Stimulated activated CD8-positive, alpha-beta memory T cell treated with anti-CD3 and anti-CD28 coated beads, Interleukin-4, amount 100 ng/mL, for 24 hours (primary cell): ENCODE measurements around the gene C11orf86.
"Not testable (repeated sequence)": the region's sequence is repeated elsewhere in the genome, so short reads cannot be mapped to it uniquely, and the experiment has no call there.

Source experiments
- DNase-seq: peaks from one replicate; pipeline ENCODE4 v3.0.0-alpha.2; 2020; ENCODE audit warnings: low read depth

The C11orf86 gene

GRCh38 chr11:66967670-66968425, 7.3 kb upstream of the C11orf86 start:
- no peak for DNase-seq

GRCh38 chr11:66969584-66970225, 5.4 kb upstream of the C11orf86 start:
- DNase-seq = no peak

- no peak for DNase-seq
Measured at GRCh38 chr11:66970371-66970806, 4.7 kb upstream of the C11orf86 start.

DNA sequence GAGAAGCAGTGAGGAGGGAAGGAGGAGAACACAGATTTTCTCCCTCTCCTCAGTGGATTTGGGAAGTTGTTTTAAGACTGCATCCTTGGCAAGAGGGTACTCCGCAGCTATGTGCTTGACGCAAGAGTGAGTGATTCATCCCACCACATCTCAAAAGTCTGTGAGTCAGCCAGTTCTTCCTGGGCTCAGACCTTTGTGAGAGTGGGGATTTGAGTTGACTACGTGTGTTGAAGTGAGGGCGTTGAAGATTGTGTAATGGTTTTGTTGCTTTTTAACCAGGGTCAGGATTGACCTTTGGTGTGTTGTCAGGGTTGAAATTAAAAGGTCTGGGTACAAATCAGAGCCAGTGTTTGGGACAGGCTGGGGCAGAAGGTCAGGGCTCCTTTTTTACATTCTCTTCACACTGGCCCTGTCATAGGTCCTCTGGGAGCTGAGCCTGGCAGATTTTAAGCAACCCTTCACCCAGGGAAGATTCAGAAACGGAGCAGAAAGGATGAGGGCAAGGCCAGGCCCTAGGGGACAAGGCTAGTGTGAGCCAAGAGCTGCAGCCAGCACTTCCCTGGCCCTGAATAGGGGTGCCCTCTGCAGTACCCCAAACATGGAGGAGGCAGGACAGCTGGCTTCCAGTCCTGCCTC, 4.2 kb upstream of the C11orf86 start:
- DNase-seq = no peak

GRCh38 chr11:66971488-66971887, 3.6 kb upstream of the C11orf86 start:
- DNase-seq = no peak

DNA sequence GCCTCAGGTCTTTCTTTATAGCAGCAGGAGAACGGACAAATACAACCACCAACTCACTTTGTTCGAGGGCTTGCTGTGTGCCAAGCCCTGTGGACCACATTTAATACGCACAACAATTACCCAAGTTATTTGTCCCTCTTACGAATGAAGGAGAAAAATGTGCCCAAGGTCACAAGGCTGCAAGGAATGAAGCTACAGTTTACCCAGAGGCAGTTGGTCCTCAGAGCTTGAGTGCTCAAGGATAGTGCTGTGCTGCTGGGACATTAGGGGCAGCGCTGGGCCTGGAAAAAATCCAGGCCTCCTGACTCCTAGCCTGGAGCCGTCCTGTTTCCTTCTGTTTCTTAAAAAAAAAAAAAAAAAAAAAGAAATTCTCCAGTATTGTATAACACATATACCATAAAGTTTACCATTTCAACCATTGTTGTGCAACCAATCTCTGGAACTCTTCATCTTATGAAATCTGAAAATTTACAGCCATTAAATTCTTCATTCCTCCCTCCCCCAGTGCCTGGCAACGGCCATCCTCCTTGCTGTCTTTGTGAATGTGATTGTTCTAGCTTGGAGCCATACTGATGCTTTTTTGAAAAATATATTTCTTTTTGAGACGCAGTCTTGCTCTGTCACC, 1.0 kb upstream of the C11orf86 start:
- DNase-seq = no peak

GRCh38 chr11:66975405-66976027, 412 bp downstream of the C11orf86 start:
- no peak for DNase-seq

DNA sequence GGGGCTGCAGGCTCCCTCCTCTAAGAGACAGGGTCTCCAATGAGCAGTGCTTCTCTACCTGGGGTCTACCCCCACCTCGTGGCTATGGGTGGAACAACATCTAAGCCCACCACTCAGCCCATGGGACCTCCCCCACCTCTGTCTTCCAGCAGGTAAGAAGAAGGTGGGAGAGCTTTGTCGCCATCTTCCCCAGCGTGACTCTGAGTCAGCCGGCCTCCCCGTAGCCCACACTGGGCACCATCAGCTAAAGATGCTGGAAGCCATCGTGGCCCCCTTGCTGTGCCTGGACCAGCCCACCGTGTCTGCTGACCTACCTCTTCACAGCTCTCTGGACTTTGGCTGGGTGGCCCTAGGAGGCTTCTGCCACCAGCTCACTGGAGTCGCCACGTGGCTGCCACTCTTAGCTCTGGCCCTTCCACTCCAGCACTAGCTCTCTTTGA, 944 bp downstream of the C11orf86 start:
- no peak for DNase-seq

DNA sequence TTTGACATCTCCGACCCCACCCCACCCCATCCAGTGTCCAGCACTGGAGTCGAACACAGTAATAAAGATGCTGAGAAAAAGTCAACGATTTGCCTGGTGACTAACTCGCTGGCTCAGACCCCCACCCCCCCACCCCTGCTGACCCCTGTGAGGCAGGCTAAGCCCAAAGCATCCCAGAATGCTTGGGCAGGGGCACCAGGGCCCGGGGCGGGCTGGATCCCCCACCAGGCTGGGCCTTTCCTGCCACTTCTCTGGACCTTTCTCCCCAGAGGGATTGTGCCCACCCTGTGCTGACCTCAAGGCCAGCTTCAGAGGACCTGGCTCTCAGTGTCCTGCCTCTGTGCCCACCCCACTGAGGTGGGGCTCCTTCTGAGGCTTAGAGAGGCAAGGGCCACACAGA, 1.8 kb downstream of the C11orf86 start:
- DNase-seq = no peak

DNA sequence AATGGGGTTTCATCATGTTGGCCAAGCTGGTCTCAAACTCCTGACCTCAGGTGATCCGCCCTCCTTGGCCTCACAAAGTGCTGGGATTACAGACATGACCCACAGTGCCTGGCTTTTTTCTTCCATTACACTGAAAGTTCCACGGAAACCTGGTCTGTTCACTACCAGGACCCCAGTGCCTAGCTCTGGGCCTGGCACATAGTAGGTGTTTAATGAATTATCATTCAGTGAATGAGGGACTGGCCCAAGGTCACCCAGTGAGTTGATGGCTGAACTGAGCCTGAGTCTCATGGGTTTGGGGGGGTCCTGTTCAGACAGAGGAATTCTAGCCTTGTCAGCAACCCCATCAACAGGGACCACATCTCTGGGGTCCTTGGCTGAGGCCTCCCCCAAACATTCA, 3.1 kb downstream of the C11orf86 start:
- no peak for DNase-seq

GRCh38 chr11:66978717-66979116, 3.6 kb downstream of the C11orf86 start:
- no peak for DNase-seq

DNA sequence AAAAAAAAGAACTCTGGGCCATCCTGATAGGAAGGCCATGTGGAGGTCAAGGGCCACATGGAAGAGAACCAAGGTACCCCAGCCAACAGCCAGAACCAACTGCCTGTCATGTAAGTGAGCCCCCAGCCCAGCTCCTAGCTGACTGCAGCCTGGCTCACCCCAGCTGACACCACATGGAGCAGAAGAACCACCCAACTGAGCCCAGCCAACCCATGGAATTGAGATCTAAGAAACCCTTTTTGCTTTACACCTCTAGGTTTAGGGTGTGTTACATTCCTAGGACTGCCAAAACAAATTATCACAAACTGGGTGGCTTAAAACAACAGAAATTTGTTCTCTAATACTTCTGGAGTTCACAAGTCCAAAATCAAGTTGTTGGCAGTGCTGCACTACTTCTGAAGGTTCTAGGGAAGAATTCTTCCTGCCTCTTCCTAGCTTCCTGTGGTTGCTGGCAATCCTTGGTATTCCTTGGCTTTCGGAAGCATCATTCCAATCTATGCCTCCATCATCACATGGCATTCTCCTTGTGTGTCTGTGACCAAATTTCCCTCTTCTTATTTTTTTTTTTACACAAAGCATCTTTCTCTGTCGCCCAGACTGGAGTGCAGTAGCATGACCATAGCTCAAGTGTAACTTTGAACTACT, 4.4 kb downstream of the C11orf86 start:
- DNase-seq = no peak

DNA sequence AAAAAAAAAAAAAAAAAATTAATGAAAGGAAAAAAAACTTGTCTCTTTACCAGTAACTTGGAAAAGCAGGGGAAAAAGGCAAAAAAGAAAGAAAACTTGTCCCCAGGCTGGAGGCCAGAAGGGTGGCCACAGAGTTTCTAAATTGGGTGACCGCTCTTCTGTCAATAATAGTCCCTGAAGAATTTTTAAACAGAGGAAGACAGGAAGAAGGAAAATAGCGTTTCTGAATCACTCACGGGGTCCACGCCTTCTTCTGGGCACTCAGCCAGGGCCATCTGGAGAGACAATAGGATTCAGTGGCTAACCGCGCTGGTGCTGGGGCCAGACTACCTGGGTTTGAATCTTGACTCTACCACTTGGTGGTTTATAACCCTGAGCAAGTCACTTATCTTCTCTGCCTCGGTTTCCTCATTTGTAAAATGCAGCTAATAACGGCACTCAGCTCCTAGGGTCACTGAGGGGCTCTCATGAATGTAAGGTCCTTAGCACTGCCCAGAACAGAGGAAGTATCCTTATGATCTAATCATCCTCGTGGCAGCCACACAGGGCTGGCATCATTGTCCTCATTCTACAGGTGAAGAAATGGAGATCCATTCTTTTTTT, 7.0 kb downstream of the C11orf86 start:
- DNase-seq = peak; percentile 12

DNA sequence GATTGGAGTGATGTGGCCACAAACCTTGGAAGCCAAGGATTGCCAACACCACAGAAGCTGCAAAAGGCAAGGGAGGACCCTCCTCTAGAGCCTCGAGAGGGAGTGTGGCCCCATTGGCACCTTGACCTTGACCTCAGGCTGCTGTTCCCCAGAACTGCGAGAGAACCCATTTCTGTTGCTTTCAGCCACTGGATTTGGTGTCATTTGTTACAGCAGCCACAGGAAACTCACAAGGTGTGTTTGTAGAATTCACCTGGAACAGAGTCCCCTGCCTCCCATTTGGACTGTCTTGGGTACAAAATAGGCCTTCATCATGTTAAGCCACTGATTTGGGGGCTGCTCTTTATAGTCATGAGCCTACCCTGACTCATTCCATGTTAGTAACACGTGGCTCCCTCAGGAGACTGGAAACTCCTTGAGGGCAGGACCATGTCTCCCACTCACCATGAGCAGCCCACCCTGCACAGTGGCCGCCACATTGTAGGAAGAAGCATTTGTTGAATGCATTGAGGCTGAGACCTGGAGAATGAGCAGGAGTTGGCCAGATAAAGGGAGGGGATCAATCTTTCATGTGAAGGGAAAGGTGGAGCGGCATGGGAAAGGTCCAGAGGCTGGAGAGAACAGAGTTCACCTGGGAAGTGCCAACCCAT, 8.3 kb downstream of the C11orf86 start:
- no peak for DNase-seq

GRCh38 chr11:66985508-66986177, 10.5 kb downstream of the C11orf86 start:
- DNase-seq = no peak

GRCh38 chr11:66986178-66986545, 11.1 kb downstream of the C11orf86 start:
- no peak for DNase-seq

DNA sequence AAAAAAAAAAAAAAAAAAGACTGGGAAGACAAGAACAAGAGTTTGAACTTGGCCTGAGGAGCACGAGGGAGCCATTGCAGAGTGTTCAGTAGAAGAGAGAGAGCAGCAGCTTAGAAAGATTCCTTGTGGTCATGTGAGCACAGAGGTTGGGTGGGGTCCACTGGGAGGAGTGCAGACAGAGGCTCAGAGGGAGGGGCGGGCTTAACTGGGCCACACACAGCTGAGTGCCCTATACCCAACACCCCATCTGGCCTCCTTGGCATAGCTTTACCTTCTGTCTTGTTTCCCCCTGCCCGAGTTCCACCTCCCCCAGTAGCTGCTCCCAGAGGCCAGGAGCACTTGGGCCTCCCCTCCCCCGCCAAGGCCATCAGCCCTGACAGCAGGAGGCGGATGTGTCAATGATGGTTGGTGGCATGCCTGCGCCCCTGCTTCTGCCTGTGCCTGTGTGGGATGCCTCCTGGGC, 12.1 kb downstream of the C11orf86 start:
- no peak for DNase-seq

- no peak for DNase-seq
Measured at GRCh38 chr11:66987924-66988637, 13.0 kb downstream of the C11orf86 start.

DNA sequence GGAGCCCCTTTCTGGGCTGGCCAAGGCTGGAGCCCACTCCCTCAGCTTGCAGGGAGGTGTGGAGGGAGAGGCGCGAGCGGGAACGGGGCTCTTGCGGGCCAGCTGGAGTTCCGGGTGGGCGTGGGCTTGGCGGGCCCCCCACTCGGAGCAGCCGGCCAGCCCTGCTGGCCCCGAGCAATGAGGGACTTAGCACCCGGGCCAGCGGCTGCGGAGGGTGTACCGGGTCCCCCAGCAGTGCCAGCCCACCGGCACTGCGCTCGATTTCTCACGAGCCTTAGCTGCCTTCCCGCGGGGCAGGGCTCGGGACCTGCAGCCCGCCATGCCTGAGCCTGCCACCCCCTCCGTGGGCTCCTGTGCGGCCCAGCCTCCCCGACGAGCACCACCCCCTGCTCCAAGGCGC, 13.6 kb downstream of the C11orf86 start:
- not testable (repeated sequence) for DNase-seq
